Activated B cell treated with CpG ODN at 0.5 μM for 24 hours (primary cell): ENCODE results near the gene ATF7. TPM values are rescaled to one million over a fixed set of nuclear protein-coding genes. Genes with fewer than 3 reads are reported as not detected.
A peak's percentile ranks its signal among the peaks of the same experiment; 100 is the strongest.

Source experiments
- ATAC-seq: fragments of 200-7000 bp; cut with Tn5 transposase; one replicate; pipeline ENCODE4 v1.10.0; 2021; ENCODE audit warnings: low read depth, mild to moderate bottlenecking, moderate library complexity
- CTCF ChIA-PET: fragments of 350-600 bp; sonication (Branson Sonifier 250); formaldehyde crosslinking; loops from one replicate; lab custom pipeline; 2021; ENCODE audit warnings: antibody characterized with exemption; lab: Charles Lee
- POLR2A ChIA-PET: fragments of 350-600 bp; sonication (Branson Sonifier 250); formaldehyde crosslinking; loops from one replicate; lab custom pipeline; 2021; ENCODE audit warnings: antibody characterized with exemption; lab: Charles Lee
- DNase-seq: peaks from one replicate; pipeline ENCODE4 v3.0.0; 2022
- H3K27ac Mint-ChIP-seq: one replicate; pipeline ENCODE4 v1.8.0; 2020; ENCODE audit warnings: mixed read lengths
- H3K27me3 Mint-ChIP-seq: one replicate; pipeline ENCODE4 v1.8.0; 2021; ENCODE audit warnings: mixed read lengths
- H3K36me3 Mint-ChIP-seq: one replicate; pipeline ENCODE4 v1.8.0; 2021; ENCODE audit warnings: low read depth, mixed read lengths
- H3K4me1 Mint-ChIP-seq: one replicate; pipeline ENCODE4 v1.8.0; 2021; ENCODE audit warnings: mixed read lengths
- H3K4me3 Mint-ChIP-seq: one replicate; pipeline ENCODE4 v1.8.0; 2020; ENCODE audit warnings: mild to moderate bottlenecking, mixed read lengths
- H3K9me3 Mint-ChIP-seq: one replicate; pipeline ENCODE4 v1.8.0; 2020; ENCODE audit warnings: mixed read lengths
- intact Hi-C: fragments of 100-400 bp; cut with micrococcal nuclease; formaldehyde crosslinking; loops from one replicate; pipeline ENCODE4 v1.15.1; 2024
- total RNA-seq: library from RNA; stranded (reverse); gene quantifications from 2 replicates; pipeline ENCODE4 v1.2.3, GENCODE V29; 2022
- TF ChIP-seq, protein P1 (sequence below): fragments of 200-600 bp; IDR thresholded peaks from one replicate; pipeline ENCODE4 v1.8.0; 2022; ENCODE audit warnings: antibody characterized with exemption, mild to moderate bottlenecking

Gene ATF7
- total RNA-seq, 1 donor from 2014 or later, result 36.8 TPM

DNA sequence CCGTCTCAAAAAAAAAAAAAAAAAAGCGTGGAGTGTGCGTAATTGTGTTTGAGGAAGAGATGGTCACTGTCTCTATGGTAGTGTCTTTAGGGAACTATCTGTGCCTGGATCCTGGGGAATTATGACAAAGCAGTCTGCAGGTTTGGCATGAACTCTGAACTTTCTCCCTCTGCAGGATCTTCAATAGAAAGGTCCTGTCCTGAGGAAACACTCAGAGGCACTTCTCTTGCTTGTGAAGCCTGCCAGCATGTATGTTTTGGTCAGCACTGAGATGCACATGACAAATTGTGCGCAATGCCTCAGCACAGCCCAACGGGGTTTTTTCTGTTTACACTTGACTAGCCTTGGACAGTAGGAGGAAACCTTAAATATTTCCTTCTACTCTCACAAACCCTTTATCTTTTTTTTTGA is 46.6 kb downstream of the ATF7 start:
- H3K4me3 Mint-ChIP-seq, result no peak overlapping the region
- POLR2A ChIA-PET, result interaction anchor here (0.7 kb wide), 2 partner anchors 8 to 36 kb away, joined by 4 to 8 read pairs; no protein-coding TSS in a partner anchor
- intact Hi-C loops, result no loop called here
- H3K27ac Mint-ChIP-seq, result peak overlapping the region; percentile 16
- H3K36me3 Mint-ChIP-seq, result peaks cover 24% of the 10 kb centered on the region
- CTCF ChIA-PET, result interaction anchor here (0.7 kb wide), 1 partner anchor 627 kb away, joined by 3 read pairs; no protein-coding TSS in a partner anchor
- no peaks in the 10 kb centered on the region for H3K9me3 Mint-ChIP-seq
- H3K4me1 Mint-ChIP-seq, result peaks cover 26% of the 10 kb centered on the region
- TF ChIP-seq, protein P1, sequence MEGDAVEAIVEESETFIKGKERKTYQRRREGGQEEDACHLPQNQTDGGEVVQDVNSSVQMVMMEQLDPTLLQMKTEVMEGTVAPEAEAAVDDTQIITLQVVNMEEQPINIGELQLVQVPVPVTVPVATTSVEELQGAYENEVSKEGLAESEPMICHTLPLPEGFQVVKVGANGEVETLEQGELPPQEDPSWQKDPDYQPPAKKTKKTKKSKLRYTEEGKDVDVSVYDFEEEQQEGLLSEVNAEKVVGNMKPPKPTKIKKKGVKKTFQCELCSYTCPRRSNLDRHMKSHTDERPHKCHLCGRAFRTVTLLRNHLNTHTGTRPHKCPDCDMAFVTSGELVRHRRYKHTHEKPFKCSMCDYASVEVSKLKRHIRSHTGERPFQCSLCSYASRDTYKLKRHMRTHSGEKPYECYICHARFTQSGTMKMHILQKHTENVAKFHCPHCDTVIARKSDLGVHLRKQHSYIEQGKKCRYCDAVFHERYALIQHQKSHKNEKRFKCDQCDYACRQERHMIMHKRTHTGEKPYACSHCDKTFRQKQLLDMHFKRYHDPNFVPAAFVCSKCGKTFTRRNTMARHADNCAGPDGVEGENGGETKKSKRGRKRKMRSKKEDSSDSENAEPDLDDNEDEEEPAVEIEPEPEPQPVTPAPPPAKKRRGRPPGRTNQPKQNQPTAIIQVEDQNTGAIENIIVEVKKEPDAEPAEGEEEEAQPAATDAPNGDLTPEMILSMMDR, result no peak
- H3K27me3 Mint-ChIP-seq, result no peaks in the 10 kb centered on the region
- ATAC-seq (peak; percentile 67), DNase-seq (no peak)

DNA sequence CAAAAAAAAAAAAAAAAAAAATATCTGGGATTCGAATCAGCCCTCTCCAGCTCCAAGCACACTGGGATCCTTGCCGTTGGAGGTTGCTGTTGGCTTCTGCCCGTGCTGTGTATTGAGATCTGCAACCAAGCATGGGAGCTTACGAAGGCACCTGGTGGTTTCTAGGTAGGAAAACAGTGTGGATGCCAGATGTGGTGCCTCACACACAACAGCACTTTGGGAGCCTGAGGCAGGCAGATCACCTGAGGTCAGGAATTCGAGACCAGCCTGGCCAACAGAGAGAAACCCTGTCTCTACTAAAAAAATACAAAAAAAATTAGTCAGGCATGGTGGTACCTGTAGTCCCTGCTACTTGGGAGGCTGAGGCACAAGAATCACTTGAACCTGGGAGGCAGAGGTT is 47.4 kb downstream of the ATF7 start:
- H3K4me1 Mint-ChIP-seq, result peaks cover 26% of the 10 kb centered on the region
- TF ChIP-seq, protein P1, result no peak
- POLR2A ChIA-PET, result interaction anchor here (0.7 kb wide), 2 partner anchors 7 to 35 kb away, joined by 4 to 8 read pairs; no protein-coding TSS in a partner anchor
- H3K9me3 Mint-ChIP-seq, result no peaks in the 10 kb centered on the region
- H3K36me3 Mint-ChIP-seq, result peaks cover 22% of the 10 kb centered on the region
- DNase-seq (no peak), ATAC-seq (no peak)
- no peaks in the 10 kb centered on the region for H3K27me3 Mint-ChIP-seq
- H3K4me3 Mint-ChIP-seq, result no peak overlapping the region
- no peak overlapping the region for H3K27ac Mint-ChIP-seq
- intact Hi-C loops, result no loop called here
- CTCF ChIA-PET, result no interaction called here

DNA sequence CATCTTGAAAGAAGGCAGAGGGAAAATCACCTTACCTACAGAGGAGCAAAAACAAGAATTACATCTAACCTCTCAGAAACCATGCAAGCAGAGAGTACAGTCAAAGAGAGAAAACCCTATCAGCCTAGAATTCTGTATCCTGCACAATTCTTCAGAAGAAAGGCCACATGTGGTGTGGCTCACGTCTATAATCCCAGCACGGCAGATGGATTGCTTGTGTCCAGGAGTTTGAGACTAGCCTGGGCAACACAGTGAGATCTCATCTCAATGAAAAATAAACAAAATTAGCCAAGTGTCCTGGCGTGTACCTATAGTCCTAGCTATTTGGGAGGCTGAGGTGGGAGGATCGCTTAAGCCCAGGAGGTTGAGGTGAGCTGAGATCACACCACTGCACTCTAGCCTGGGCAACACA is 48.2 kb downstream of the ATF7 start:
- peaks cover 26% of the 10 kb centered on the region for H3K4me1 Mint-ChIP-seq
- peaks cover 20% of the 10 kb centered on the region for H3K36me3 Mint-ChIP-seq
- TF ChIP-seq, protein P1, result no peak
- ATAC-seq (no peak), DNase-seq (no peak)
- ChIA-PET CTCF (no interaction called here), POLR2A (no interaction called here)
- no peaks in the 10 kb centered on the region for H3K27me3 Mint-ChIP-seq
- intact Hi-C loops, result no loop called here
- H3K4me3 Mint-ChIP-seq, result no peak overlapping the region
- no peaks in the 10 kb centered on the region for H3K9me3 Mint-ChIP-seq
- H3K27ac Mint-ChIP-seq, result no peak overlapping the region

DNA sequence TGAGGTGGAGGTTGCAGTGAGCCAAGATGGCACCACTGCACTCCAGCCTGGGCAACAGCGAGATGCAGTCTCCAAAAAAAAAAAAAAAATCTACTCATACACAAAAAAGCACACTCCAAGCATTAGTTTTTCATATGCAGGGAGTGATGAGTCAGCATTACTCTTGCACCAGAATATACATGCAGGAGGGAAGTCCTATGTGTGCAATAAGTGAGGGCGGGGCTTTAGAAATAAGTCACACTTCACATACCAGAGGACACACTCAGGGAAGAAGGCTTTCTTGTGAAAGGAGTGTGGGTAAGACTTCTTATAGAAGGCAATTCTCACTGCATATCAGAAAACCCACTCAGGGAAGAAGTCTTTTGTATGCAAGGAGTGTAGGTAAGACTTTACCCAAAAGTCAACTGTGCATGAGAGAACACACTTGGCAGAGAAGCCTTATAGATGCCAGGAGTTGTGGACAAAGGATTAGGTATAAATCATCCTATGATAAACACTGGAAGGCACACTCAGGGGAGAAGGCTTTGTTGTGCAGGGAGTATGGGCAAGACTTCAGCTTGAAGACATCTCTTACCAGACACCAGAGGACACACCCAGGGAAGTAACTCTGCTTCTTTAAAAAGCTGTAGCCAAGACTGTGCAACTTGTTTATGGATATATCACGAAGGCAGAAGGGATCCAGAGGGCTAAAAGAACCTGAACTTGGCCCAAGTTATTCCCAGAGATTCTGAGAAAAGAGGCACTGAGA is 50.5 kb downstream of the ATF7 start:
- TF ChIP-seq, protein P1, result no peak
- intact Hi-C loops, result no loop called here
- no peak overlapping the region for H3K4me3 Mint-ChIP-seq
- peak overlapping the region; percentile 4 for H3K27ac Mint-ChIP-seq
- no peak for ATAC-seq
- ChIA-PET POLR2A (interaction anchor here (0.7 kb wide), 1 partner anchor 48 kb away, joined by 5 read pairs; no protein-coding TSS in a partner anchor), CTCF (no interaction called here)
- H3K36me3 Mint-ChIP-seq, result peaks cover 23% of the 10 kb centered on the region
- H3K27me3 Mint-ChIP-seq, result no peaks in the 10 kb centered on the region
- H3K9me3 Mint-ChIP-seq, result no peaks in the 10 kb centered on the region
- DNase-seq, result no peak
- peaks cover 32% of the 10 kb centered on the region for H3K4me1 Mint-ChIP-seq

DNA sequence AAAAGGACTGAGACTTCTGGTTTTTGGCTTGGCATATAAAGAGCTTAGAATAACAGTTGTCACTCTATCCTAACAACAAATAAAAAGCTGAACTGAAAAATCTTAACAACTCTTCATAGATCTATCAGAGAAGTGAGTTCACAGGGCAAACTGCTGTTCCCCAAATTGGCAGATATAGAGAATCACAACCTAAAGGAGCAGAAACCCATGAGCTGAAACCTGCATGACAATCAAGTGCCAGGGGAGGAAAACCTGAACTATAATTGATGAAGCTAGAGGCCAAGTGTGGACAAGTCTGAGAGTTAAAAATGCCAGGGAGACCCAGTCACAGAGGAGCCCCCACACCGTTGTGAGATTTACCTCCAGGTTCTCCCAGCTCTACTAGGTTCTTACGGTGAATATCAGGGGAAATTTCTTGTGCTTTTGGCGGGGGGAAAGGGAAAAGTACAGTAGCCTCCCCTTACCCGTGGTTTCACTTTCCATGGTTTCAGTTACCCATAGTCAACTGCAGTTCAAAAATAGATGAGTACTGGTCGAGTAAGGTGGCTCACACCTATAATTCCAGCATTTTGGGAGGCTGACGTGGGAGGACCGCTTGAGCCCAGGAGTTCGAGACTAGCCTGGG is 53.9 kb downstream of the ATF7 start:
- no peak for DNase-seq
- peak overlapping the region; percentile 33 for H3K4me3 Mint-ChIP-seq
- TF ChIP-seq, protein P1, result no peak
- ATAC-seq, result peak; percentile 28
- ChIA-PET CTCF (interaction anchor here (1.0 kb wide), 1 partner anchor 29 kb away, joined by 3 read pairs; no protein-coding TSS in a partner anchor), POLR2A (interaction anchor here (0.7 kb wide), 1 partner anchor 137 kb away, joined by 3 read pairs; no protein-coding TSS in a partner anchor)
- H3K27ac Mint-ChIP-seq, result peak overlapping the region; percentile 71
- intact Hi-C loops, result no loop called here
- no peaks in the 10 kb centered on the region for H3K27me3 Mint-ChIP-seq
- H3K4me1 Mint-ChIP-seq, result peaks cover 20% of the 10 kb centered on the region
- H3K9me3 Mint-ChIP-seq, result no peaks in the 10 kb centered on the region
- H3K36me3 Mint-ChIP-seq, result peaks cover 21% of the 10 kb centered on the region
